K562 (cell line): ENCODE data around the gene TMEM120B. TPM values are rescaled to one million over a fixed set of nuclear protein-coding genes. Genes with fewer than 3 reads are reported as not detected.

Experiments
- CBX3 ChIP-seq, 2 experiments: IDR thresholded peaks; 1 replicate in 1 of 2; 2 replicates in 1 of 2; pipeline ENCODE4 v1.6.1; 2012; ENCODE audit warnings: inconsistent platforms in 2 of 2, low read length in 2 of 2, borderline replicate concordance in 1 of 2, control low read depth in 1 of 2
- CTBP1 ChIP-seq: fragments of 450-650 bp; IDR thresholded peaks from 2 replicates; pipeline ENCODE4 v1.6.1; 2016; ENCODE audit warnings: borderline replicate concordance
- ELF4 ChIP-seq: fragments of 450-650 bp; formaldehyde crosslinking; IDR thresholded peaks from 2 replicates; pipeline ENCODE4 v1.4.0; 2022; ENCODE audit warnings: missing genetic modification characterization
- GTF2E2 ChIP-seq: fragments of 200-800 bp; sonication (Bioruptor generic); IDR thresholded peaks from 2 replicates; pipeline ENCODE4 v1.6.1; 2016; ENCODE audit warnings: missing genetic modification characterization, missing compliant biosample characterization
- HDAC2 ChIP-seq: fragments of 450-650 bp; IDR thresholded peaks from 2 replicates; pipeline ENCODE4 v1.6.1; 2016; ENCODE audit warnings: mild to moderate bottlenecking
- KLF16 ChIP-seq: IDR thresholded peaks from 2 replicates; pipeline ENCODE4 v1.6.1; 2016; ENCODE audit warnings: antibody characterized with exemption
- MYC ChIP-seq, 2 experiments: fragments of 250-450 bp in 1 of 2; sonication (Bioruptor Pico) in 1 of 2; IDR thresholded peaks; 2 replicates each; pipeline versions ENCODE4 v1.5.1 to v1.6.1; 2012 to 2021; ENCODE audit warnings: low read depth in 2 of 2, borderline replicate concordance in 1 of 2, improper control_type of control experiment in 1 of 2, low read length in 1 of 2, mild to moderate bottlenecking in 1 of 2, moderate library complexity in 1 of 2
- RBM25 ChIP-seq: fragments of 200-400 bp; formaldehyde crosslinking; IDR thresholded peaks from 2 replicates; pipeline ENCODE4 v1.6.1; 2018; ENCODE audit warnings: low read length, low read depth, moderate library complexity; ENCODE audit not compliant: severe bottlenecking
- SIN3B ChIP-seq: fragments of 450-650 bp; IDR thresholded peaks from 2 replicates; pipeline ENCODE4 v1.6.1; 2017; ENCODE audit warnings: low read depth, mild to moderate bottlenecking, moderate library complexity
- SREBF2 ChIP-seq: sonication (generic); formaldehyde crosslinking; IDR thresholded peaks from 2 replicates; pipeline ENCODE4 v1.4.0; 2020; ENCODE audit warnings: mild to moderate bottlenecking, missing genetic modification reagents
- SRF ChIP-seq, 2 experiments: fragments of 250-450, 450-650 bp in 1 of 2; sonication (Bioruptor Pico) in 1 of 2; sonication (generic) in 1 of 2; formaldehyde crosslinking; IDR thresholded peaks; 2 replicates each; pipeline versions ENCODE4 v1.5.0 to v1.5.1; 2020 to 2022; ENCODE audit warnings: mild to moderate bottlenecking in 1 of 2, missing genetic modification reagents in 1 of 2
- TGIF2 ChIP-seq: sonication (generic); formaldehyde crosslinking; IDR thresholded peaks from 2 replicates; pipeline ENCODE4 v1.8.1; 2022; ENCODE audit warnings: mild to moderate bottlenecking, missing genetic modification reagents, moderate library complexity
- ZBTB8A ChIP-seq: fragments of 450-650 bp; IDR thresholded peaks from 2 replicates; pipeline ENCODE4 v1.6.1; 2018; ENCODE audit warnings: mild to moderate bottlenecking, moderate library complexity; ENCODE audit not compliant: partially characterized antibody
- ZFX ChIP-seq: sonication (generic); formaldehyde crosslinking; IDR thresholded peaks from 2 replicates; pipeline ENCODE4 v1.8.0; 2022; ENCODE audit warnings: mild to moderate bottlenecking, missing genetic modification reagents, moderate library complexity
- ZNF282 ChIP-seq: sonication (generic); formaldehyde crosslinking; IDR thresholded peaks from 2 replicates; pipeline ENCODE4 v1.8.1; 2023; ENCODE audit warnings: missing genetic modification reagents
- ZNF75A ChIP-seq: fragments of 450-650 bp; formaldehyde crosslinking; IDR thresholded peaks from 2 replicates; pipeline ENCODE4 v1.4.0; 2020; ENCODE audit warnings: mild to moderate bottlenecking
- polyA plus RNA-seq, 8 experiments: library from polyadenylated mRNA; depleted of rRNA in 4 of 8; stranded (reverse) in 5 of 8; unstranded in 3 of 8; fragments of >200 nt; fragmentation: Nextera tagmentation in 2 of 8; fragmentation: Illumina TruSeq in 1 of 8; extraction: Ambion mirVana in 2 of 8; extraction: Trizol in 1 of 8; gene quantifications; 2 replicates each; pipeline versions ENCODE4 v1.2.1 to v1.2.3, GENCODE V29; 2011 to 2014; ENCODE audit warnings: inconsistent platforms in 1 of 8, missing spikeins in 1 of 8
- total RNA-seq, 7 experiments: library from RNA; depleted of rRNA in 6 of 7; stranded (reverse); fragments of >200 nt in 6 of 7; fragmentation: Illumina TruSeq in 2 of 7; extraction: Trizol in 2 of 7; gene quantifications; 2 replicates each; pipeline versions ENCODE4 v1.2.1 to v1.2.3, GENCODE V29; 2011 to 2021; ENCODE audit warnings: low replicate concordance in 1 of 7
- TF ChIP-seq, protein P1 (sequence below), 2 experiments: fragments of 150-350 bp in 1 of 2; IDR thresholded peaks; 2 replicates each; pipeline ENCODE4 v1.6.1; 2012 to 2016; ENCODE audit warnings: low read depth in 2 of 2, low read length in 2 of 2, mild to moderate bottlenecking in 1 of 2, moderate library complexity in 1 of 2
- TF ChIP-seq, protein P2 (sequence below), 2 experiments: fragments of 450-650 bp in 1 of 2; sonication (generic) in 1 of 2; formaldehyde crosslinking in 1 of 2; IDR thresholded peaks in 1 of 2; conservative IDR thresholded peaks in 1 of 2; 2 replicates each; pipeline versions ENCODE4 v1.6.1 to v1.8.1; 2016 to 2023; ENCODE audit warnings: mild to moderate bottlenecking in 2 of 2, moderate library complexity in 2 of 2, inconsistent platforms in 1 of 2, missing genetic modification reagents in 1 of 2
- TF ChIP-seq, protein P3 (sequence below): fragments of 250-450 bp; sonication (Bioruptor Pico); IDR thresholded peaks from 2 replicates; pipeline ENCODE4 v1.4.0; 2020; ENCODE audit warnings: borderline replicate concordance

TMEM120B gene
- total and polyA plus RNA-seq, 9 of the 15 experiments (the other 6 are each of a cell fraction or from before 2014, with no cell fraction given): 1.7 to 18.6 (median 7.4) TPM

DNA sequence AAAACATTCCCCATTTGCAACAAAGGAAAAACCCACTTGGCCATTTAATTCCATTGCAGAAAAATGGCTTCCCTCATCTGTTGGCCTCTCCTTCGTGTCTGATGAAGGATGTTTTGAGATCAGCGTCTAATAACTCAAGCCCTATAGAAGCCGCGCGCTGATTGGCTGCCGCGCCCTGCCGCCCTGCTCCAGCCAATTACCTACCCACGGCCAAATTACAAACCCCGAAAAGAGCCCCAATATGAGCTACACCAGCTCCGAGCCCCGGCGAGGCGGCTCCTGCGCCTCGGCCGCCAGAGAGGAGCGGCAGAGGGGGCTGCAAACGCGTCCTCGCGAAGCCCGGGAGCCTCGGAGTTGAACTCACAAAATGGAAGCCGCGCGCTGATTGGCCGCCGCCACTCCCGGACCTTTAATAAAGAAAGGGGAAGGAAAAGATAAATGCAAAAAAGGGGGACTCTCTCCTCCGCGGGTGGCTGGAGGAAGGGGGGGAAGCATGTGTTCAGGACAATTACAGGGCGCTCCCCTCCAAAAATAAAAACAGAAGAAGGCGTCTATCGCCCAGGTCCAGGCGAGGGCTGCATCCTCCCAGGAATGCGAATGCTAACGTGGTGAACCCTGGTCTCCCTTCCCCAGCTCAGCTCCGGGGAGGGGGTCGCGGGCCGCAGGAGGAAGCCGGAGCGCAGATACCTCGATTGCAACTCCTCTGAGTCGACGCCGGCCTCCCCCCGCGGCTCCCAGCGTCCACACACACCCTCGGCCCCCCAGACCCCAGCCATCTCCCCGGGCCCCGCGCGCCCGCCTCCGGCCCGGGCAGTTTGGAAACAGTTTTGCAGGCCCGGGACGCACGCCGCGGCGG lies 90.5 kb downstream of the TMEM120B start (continued):
- TF ChIP-seq RBM25 (peak; percentile 81), ZNF75A (CRISPR knock-in tag) (no peak), SRF (CRISPR knock-in tag; IDR thresholded peaks at IDR 0.05) (0 out of 4 replicates have a peak, but pooled peaks of 1 of the 2 experiments have one; percentile 27), CTBP1 (peak; percentile 60; the same call in 1 of the 2 replicates), SIN3B (no peak), SREBF2 (CRISPR knock-in tag) (no peak), ZNF282 (CRISPR knock-in tag) (no peak), TGIF2 (CRISPR knock-in tag) (0 out of 2 replicates have a peak, but pooled peaks have one; percentile 34), GTF2E2 (tag) (peak; percentile 96), ZBTB8A (no peak), ELF4 (CRISPR knock-in tag) (no peak), MYC (IDR thresholded peaks at IDR 0.05; ENCODE audit: low read depth, low read length) (peak; percentile 69), MYC (CRISPR knock-in tag; IDR thresholded peaks at IDR 0.05; ENCODE audit: borderline replicate concordance, low read depth) (peak; percentile 23; the same call in 1 of the 2 replicates), CBX3 (IDR thresholded peaks at IDR 0.05; ENCODE audit: borderline replicate concordance in 1 of 2, low read length in 2 of 2) (peak in 1 of 2 experiments; percentile 47; a peak in 1 of 3 replicates), ZFX (peak; percentile 77), HDAC2 (peak; percentile 51; the same call in 1 of the 2 replicates), KLF16 (no peak)
- TF ChIP-seq, protein P1, sequence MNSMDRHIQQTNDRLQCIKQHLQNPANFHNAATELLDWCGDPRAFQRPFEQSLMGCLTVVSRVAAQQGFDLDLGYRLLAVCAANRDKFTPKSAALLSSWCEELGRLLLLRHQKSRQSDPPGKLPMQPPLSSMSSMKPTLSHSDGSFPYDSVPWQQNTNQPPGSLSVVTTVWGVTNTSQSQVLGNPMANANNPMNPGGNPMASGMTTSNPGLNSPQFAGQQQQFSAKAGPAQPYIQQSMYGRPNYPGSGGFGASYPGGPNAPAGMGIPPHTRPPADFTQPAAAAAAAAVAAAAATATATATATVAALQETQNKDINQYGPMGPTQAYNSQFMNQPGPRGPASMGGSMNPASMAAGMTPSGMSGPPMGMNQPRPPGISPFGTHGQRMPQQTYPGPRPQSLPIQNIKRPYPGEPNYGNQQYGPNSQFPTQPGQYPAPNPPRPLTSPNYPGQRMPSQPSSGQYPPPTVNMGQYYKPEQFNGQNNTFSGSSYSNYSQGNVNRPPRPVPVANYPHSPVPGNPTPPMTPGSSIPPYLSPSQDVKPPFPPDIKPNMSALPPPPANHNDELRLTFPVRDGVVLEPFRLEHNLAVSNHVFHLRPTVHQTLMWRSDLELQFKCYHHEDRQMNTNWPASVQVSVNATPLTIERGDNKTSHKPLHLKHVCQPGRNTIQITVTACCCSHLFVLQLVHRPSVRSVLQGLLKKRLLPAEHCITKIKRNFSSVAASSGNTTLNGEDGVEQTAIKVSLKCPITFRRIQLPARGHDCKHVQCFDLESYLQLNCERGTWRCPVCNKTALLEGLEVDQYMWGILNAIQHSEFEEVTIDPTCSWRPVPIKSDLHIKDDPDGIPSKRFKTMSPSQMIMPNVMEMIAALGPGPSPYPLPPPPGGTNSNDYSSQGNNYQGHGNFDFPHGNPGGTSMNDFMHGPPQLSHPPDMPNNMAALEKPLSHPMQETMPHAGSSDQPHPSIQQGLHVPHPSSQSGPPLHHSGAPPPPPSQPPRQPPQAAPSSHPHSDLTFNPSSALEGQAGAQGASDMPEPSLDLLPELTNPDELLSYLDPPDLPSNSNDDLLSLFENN (IDR thresholded peaks at IDR 0.05; ENCODE audit: low read depth in 2 of 2, low read length in 2 of 2): peak in 1 of 2 experiments; percentile 29; a peak in 1 of 4 replicates
- TF ChIP-seq, protein P2, sequence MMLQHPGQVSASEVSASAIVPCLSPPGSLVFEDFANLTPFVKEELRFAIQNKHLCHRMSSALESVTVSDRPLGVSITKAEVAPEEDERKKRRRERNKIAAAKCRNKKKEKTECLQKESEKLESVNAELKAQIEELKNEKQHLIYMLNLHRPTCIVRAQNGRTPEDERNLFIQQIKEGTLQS (IDR thresholded peaks at IDR 0.05): no peak
- TF ChIP-seq, protein P2 (CRISPR knock-in tag; conservative IDR thresholded peaks at IDR 0.05): 0 out of 2 replicates have a peak, but pooled peaks have one; percentile 58
- TF ChIP-seq, protein P3, sequence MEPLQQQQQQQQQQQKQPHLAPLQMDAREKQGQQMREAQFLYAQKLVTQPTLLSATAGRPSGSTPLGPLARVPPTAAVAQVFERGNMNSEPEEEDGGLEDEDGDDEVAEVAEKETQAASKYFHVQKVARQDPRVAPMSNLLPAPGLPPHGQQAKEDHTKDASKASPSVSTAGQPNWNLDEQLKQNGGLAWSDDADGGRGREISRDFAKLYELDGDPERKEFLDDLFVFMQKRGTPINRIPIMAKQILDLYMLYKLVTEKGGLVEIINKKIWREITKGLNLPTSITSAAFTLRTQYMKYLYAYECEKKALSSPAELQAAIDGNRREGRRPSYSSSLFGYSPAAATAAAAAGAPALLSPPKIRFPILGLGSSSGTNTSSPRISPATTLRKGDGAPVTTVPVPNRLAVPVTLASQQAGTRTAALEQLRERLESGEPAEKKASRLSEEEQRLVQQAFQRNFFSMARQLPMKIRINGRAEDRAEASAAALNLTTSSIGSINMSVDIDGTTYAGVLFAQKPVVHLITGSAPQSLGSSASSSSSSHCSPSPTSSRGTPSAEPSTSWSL (CRISPR knock-in tag): no peak
